ENCODE results near the gene MEFV.

Gene MEFV

GRCh38 chr16:3220839-3221238 lies 35.6 kb downstream of the MEFV start:
- Histone ChIP-seq H3K4me3 (ENCODE audit: low read depth, low read length) (no peak overlapping the region), H3K36me3 (replicated peaks) (peaks cover 25% of the 10 kb centered on the region), H3K27me3 (replicated peaks) (no peaks in the 10 kb centered on the region), H3K27ac (no peak overlapping the region)
- DNase-seq: no peak
- in situ Hi-C loops (cut with HindIII; ENCODE audit: low pct_ligation_motif_present, low sequenced_read_pairs): no loop called here
- TF ChIP-seq CTCF (IDR thresholded peaks at IDR 0.05; ENCODE audit: low read depth, low read length, missing control alignments): no peak

GRCh38 chr16:3216263-3216640 lies 40.2 kb downstream of the MEFV start:
- no peak overlapping the region for H3K27ac ChIP-seq
- no peak overlapping the region for H3K4me3 ChIP-seq (ENCODE audit: low read depth, low read length)

GRCh38 chr16:3215601-3216262 lies 40.7 kb downstream of the MEFV start:
- H3K4me3 ChIP-seq (ENCODE audit: low read depth, low read length): no peak overlapping the region
- H3K27me3 ChIP-seq (replicated peaks): no peaks in the 10 kb centered on the region
- no peak overlapping the region for H3K27ac ChIP-seq
- in situ Hi-C loops (cut with HindIII; ENCODE audit: low pct_ligation_motif_present, low sequenced_read_pairs): no loop called here
- no peaks in the 10 kb centered on the region for H3K36me3 ChIP-seq (replicated peaks)
- DNase-seq: no peak
- no peak for TF ChIP-seq CTCF (IDR thresholded peaks at IDR 0.05; ENCODE audit: low read depth, low read length, missing control alignments)

More at GRCh38 chr16:3216263-3216640, 40.2 kb downstream of the MEFV start:
- in situ Hi-C loops (cut with HindIII; ENCODE audit: low pct_ligation_motif_present, low sequenced_read_pairs): no loop called here
- no peak for DNase-seq
- Histone ChIP-seq H3K36me3 (replicated peaks) (no peaks in the 10 kb centered on the region), H3K27me3 (replicated peaks) (no peaks in the 10 kb centered on the region)
- TF ChIP-seq CTCF (IDR thresholded peaks at IDR 0.05; ENCODE audit: low read depth, low read length, missing control alignments): no peak

GRCh38 chr16:3214904-3215600 lies 41.4 kb downstream of the MEFV start:
- H3K4me3 ChIP-seq (ENCODE audit: low read depth, low read length): no peak overlapping the region
- in situ Hi-C loops (cut with HindIII; ENCODE audit: low pct_ligation_motif_present, low sequenced_read_pairs): no loop called here
- H3K27ac ChIP-seq: no peak overlapping the region

GRCh38 chr16:3212567-3212966 lies 43.9 kb downstream of the MEFV start:
- Histone ChIP-seq H3K4me3 (ENCODE audit: low read depth, low read length) (no peak overlapping the region), H3K36me3 (replicated peaks) (no peaks in the 10 kb centered on the region), H3K27me3 (replicated peaks) (no peaks in the 10 kb centered on the region), H3K27ac (no peak overlapping the region)
- in situ Hi-C loops (cut with HindIII; ENCODE audit: low pct_ligation_motif_present, low sequenced_read_pairs): no loop called here
- DNase-seq: no peak
- no peak for TF ChIP-seq CTCF (IDR thresholded peaks at IDR 0.05; ENCODE audit: low read depth, low read length, missing control alignments)

More at GRCh38 chr16:3214904-3215600, 41.4 kb downstream of the MEFV start:
- no peak for DNase-seq
- Histone ChIP-seq H3K27me3 (replicated peaks) (no peaks in the 10 kb centered on the region), H3K36me3 (replicated peaks) (no peaks in the 10 kb centered on the region)
- TF ChIP-seq CTCF (IDR thresholded peaks at IDR 0.05; ENCODE audit: low read depth, low read length, missing control alignments): no peak
